EL (cell line): ENCODE data around the gene DYNC1I1.

Experiments
- DNase-seq: peaks from one replicate; pipeline ENCODE4 v3.0.0-alpha.2; 2016

DYNC1I1 gene

DNA sequence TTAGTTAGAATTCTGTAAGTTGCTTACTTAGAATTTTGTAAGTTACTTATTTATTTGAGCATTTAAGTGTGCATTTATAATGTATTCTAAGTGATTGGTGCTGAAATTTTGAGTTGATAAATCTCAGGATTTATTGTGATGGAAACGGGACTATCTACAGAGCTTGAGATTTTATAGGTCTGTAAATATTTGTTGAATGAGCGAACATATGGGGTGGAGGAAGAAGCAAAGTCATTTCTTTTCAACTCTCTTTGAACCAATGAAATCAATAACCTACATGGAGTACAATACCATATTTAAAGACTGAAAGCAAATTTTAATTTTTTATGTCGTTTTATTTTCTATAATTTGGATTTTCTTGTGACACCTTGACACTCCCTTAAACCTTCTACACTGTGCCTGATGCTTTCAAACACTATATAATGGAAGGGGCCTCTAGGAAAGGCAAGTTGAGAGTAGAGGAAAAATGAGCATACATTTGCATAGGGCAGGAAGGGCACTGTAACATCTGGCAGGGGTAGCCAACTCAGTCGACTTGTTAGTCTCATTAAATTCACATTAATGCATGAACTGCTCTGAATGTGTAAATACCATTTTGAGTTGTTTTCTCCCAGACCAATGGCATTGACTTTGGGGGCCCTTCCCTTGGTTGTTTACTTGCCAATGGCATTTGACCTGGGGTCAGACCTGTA is 204.2 kb downstream of the DYNC1I1 start:
- DNase-seq = no peak

DNA sequence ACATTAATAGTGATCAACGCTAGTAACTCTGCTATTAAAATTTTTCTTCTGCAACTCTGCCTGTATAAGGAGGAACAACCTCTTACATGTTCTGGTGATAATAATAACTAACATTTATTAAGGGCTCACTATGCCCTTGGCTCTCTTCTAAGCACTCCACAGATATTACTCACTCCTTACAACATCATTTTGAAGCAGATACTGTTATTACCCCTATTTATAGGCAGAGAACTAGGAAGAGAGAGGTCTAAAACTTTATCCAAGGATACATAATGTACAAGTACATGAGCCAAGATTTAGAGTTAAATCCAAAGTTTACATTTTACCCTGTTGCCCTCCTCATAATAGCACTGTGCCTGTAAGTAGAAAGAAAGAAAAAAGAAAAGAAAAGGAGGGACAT is 205.6 kb downstream of the DYNC1I1 start:
- DNase-seq = no peak

DNA sequence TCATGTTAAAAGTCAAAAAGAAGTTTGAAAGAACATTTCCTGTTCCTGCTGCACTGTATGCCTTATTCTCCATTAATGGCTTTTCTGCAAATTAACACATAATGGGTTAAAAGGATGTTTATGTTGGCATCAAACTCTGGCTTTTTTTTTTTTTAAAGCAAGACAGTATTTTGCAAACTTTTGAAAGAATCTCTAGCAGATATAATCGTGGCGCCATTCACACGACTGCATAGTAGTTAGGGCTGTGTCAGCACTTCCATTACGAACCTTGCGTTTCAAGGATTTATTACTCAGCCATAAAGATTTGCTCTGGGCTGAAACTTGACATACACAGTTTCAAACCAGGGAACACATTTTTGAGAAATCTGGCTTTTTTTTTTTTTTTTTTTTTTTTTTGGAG is 207.8 kb downstream of the DYNC1I1 start:
- DNase-seq = no peak

DNA sequence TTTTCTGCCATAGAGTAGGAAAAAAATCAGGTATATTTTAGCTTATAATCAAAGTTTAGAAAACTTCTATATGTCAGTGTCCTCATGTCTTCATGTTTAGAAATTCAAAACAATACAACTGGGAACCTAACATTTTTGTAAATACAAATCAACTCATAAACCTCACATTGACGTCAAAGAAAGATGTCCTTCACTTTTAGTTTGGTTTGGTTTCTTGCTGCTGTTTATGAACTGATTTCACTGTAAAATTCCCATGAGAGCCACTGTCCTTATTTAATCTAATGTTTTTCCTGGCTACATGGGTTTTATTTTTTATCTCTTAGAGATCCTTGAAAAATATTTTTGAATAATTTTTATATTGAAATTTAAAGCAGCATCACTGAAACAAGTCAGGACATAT is 208.4 kb downstream of the DYNC1I1 start:
- no peak for DNase-seq

DNA sequence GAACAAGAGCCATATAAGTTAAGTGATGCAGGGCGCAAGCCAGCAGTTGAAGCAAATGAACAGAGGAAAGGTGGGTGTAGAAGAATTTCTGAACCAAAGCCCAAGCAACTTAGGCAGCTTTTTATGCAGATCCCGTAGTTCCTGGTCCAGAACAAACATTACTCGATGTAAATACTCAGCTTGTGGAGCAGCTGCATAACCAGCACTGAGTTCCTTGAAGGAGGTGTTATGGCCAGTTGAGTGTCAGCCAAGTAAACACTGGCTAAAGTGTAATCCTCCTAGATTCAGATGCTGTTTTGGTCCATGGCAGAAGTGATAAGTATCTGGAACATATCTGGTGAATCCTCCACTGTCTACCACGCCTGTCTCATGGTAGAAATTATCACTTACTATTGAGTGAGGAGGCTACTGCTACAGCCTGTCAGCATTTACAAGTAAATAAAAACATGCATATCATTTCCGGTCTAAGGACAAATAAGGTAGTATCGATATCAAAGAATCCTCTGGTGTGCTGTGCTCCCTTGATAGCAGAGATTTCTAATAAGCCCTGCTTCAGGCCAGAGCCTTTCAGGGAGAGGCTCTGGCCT is 213.9 kb downstream of the DYNC1I1 start:
- DNase-seq = no peak

DNA sequence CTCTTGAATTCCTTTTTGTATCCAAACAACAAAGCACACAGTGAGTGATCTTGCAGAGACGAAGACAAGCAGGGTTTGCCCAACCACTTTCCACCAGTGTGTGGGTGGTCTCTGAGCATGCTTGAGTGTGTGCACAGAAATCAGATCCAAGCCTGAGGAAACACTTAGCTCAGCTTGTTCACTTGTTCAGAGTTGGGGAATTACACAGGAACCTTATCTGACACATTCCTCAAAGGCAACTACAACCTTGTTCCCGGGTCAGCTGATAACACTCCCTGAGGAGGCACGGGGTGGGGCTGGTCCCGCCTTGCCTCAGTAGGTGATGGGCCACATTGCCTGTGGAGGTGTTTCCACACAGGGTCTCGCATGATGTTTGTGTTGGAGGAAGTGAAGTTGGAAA is 216.9 kb downstream of the DYNC1I1 start:
- DNase-seq = no peak

DNA sequence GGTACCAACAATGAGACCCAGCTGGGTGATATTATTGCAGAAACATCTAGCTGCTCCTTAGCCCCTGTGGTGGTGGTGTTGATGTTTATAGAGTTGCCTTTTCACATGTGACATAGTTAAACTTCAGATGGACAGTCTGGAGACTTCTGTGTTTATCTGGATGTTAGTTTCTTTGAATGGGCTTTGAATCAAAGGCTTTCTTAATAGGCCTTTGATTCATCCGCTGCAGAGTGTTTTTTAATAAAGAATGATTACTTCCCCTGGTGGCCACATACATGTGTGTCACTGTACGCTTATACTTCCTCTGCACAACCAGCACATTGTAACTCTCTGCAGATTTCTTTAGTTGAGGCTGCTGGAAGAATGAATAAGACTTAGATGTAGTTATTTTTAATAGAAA is 221.0 kb downstream of the DYNC1I1 start:
- no peak for DNase-seq

DNA sequence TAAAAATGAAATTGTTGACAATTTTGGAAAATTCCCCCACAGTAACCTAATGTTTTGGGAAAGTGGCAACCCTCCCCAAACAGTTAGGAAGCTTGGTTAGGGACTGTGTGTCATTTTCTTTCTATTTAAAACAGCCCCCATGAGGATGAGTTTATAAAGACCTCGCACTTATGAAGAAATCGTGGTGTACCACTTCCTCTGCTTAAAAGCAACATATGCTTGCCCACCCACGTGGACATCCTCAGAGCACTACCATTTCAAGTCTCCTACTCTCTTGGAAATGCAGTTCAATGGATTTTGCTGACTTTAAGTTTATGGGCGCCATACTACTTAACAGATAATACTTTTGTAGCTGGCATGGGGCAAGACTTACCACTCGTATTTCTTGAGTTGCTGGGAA is 223.8 kb downstream of the DYNC1I1 start:
- no peak for DNase-seq

DNA sequence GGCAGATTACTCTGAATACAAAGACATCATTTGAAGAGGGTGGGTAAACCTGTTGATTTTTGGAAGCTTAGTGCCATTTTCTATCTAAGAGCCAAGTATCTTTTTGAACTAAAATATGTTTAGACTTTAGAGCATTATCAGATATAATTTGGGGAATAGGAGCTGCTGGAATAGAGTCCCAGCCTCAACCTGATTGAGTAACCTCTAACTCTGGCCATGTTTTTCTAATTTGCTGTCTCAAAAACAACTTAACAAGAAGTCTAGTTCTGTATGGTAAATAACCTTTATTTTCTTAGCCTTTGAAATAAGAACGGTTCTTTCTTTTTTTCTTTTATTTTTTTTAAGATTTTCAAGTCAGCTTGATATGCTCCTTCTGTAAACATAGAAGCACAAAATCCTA is 224.5 kb downstream of the DYNC1I1 start:
- no peak for DNase-seq

DNA sequence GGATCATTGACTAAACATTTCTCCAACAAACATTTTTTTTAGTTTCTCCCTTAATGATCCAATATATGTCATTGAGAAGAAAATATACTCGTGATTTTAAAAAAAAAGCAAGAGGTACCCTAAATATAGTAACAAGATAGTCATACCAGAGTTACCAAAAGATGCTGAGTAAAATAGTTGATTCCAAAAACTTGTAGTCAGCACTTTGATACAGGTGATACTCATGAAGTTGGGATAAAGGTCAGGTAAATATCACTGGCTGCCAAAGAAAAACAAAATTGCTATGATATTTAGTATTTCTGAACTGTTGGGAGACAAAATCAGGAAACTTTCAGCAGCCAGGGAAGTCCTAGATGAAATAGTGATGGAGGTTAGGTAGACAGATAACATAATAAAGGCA is 225.3 kb downstream of the DYNC1I1 start:
- no peak for DNase-seq

DNA sequence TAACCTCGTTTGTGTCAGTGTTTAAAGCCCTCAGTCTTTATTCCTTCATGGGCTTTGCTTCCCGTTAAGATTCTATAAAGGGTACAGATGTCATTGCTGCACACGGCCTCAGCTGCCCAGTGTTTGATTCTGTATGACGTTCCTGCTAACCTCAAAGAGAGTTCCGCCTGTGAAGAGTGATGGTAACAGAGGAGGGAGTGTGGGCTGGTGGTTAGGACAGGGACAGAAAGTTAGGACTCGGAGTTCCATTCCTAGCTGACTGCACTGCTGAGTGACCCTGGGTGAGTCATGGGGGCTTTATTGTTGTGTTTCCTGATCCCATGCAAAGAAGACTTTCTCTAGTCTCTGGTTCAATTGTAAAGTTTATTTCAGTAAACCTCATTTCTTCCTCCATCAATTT is 227.1 kb downstream of the DYNC1I1 start:
- DNase-seq = no peak

DNA sequence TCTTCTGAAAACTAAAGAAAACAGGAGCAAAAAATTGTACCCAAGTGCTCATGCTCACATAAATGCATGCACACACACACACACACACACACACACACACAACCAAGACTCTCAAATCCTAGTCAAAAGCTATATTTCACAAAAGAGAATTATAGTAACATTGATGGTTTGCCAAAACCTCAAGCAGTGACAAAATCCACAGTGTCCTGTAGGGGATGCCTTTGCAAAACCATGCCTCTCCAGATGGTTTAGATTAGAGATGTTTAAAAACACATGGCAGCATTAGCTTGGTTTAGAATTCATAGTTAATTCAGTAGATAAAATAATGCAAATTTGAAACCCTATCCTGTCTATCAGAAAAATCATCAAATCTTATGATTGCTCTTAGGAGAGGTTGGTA is 232.2 kb downstream of the DYNC1I1 start:
- no peak for DNase-seq

DNA sequence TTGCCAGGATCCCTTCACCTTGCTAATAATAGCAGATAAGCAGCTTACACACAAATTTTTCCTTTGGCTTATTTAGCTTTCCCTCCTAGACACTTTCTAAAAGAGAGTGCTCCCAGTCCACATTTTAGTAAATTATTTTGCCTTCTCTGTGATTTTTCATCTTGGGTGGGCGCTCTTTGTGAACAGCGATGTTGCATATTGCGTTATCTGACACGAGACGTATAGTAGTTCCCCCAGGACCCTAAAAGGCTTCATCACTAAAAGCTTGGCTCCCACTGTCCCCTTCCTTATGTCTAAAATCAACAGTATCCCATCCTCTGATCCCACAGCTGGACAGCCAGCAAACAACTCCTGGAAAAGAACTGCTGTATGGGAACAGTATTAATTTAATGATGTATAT is 232.9 kb downstream of the DYNC1I1 start:
- DNase-seq = no peak

DNA sequence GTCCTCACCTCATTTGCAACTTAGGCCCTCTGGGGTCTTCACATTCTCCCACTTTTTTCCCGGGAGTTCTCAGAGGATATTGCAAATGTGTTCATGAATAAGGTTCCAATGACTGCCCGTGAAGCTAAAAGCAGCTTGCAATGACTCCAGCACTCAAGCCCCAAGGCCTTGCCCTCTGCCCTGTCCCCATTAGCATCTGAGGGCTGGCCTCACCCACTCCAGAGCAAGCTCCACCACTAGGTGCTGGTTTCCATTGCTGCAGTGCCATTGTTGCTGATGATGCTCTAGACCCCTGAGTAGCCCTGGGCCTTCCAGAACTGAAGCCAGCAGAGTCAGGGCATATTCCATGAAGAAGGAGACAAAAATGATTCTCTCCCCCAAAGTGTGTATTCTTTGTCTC is 236.8 kb downstream of the DYNC1I1 start:
- DNase-seq = no peak

DNA sequence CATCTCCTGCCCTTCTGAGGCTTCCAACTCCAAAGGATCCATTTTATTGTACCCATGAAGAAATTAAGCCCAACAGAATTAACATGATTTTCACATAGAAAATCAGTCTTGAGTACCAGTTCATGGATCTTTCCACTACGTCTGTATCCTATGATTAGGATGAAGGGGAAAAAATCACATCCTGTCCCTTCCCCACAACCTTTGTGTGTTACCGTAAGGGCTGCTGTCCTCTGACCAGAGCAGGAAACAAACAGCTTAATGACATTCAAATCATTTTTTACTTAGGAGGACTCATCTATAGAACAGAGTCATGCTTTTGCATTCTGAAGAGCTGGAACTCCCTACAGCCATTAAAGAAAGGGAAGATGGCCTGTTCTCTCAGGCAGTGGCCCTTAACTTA is 241.5 kb downstream of the DYNC1I1 start:
- no peak for DNase-seq

DNA sequence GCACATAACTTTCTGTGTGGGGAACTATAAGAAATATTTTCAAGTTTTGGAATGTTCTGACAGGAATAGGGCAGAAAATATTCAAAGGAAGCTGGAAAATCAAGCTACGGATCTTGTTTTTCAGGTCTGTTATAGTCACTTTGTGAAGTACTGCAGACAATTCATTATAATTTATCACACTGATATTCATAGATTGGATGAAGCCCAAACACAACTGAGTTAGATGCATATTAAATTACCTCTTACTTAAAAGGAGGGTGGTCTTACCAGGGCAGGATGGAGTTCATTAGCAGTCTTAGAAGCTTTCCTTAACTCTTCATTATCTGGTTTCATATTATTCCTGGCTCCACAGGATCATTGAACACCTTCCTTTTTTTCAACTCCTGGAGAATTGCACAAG is 242.3 kb downstream of the DYNC1I1 start:
- DNase-seq = no peak

DNA sequence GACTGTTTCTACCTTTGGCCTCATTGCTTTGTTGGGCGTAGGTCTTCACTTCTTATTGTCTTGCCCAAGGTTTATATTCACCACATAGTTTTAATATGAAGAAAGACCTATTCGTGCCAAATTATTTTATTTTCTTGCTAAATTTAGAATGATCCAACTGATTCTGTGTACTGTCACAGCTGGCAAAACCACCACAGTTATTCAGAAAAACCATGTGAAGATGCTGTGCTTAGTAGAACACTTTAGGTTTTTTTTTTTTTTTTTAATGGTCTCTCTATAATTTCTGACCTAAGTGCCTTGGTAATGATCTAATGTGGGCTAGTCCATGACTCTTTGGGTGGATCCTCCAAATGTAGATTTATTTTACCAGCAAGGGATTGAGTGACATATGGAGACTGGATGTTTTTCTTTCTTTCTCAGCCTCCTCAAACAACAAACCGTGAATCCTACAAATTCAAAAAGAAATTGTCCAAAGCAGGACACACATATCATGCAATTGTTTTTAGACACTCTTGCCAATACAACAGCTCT is 243.8 kb downstream of the DYNC1I1 start:
- no peak for DNase-seq

DNA sequence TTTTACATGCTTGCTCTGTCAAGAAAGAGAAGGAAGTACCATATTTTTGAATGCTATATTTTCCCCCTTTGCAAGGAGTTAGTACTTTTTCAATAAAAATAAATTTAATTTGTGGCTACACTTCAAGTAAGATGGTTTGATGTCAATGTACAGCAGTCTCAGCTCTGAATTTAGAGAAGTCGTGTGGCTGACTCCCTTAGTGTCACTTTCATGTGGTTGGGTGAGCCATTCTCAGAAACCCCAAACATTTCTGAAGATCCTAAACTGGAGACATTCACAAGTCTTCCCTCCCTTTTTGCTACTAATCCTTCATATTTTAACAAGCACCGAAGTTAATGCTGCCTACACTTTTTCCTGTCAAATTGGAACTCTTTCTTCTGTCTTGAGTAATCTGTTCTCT is 244.4 kb downstream of the DYNC1I1 start:
- DNase-seq = no peak

DNA sequence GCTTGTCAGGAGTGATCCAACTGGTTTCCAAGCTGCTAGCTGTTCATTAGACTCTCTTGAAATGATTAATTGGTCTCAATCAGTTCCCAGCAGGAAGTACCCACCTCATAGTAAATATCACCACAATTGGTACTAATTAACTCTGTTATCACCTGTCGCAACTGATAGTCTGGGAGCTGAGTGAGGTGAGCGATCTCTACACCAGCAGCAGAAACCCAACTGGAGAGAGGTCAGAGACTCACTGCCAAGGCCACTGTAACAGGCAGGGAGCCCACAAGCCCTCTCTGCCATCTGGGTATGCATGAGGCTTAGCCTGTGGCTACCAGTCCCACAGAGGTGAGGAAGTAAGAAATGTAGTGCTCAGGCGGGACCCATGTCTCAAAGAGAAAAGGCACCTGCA is 245.5 kb downstream of the DYNC1I1 start:
- DNase-seq = no peak

DNA sequence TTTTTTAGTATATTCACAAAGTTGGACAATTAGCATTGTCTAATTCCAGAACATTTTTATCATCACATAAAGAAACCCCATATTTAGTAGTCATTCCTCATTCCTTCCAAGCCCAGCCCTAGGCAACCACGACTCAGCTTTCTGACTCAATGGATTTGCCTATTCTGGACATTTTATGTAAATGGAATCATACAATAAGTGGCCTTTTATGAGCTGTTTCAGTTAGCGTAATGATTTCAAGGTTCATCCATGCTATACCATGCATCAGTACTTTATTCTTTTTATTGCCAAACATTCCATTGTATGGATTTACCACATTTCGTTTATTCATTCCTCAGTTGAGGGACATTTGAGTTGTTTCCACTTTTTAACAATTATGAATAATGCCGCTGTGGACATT is 249.2 kb downstream of the DYNC1I1 start:
- DNase-seq = peak; percentile 0

DNA sequence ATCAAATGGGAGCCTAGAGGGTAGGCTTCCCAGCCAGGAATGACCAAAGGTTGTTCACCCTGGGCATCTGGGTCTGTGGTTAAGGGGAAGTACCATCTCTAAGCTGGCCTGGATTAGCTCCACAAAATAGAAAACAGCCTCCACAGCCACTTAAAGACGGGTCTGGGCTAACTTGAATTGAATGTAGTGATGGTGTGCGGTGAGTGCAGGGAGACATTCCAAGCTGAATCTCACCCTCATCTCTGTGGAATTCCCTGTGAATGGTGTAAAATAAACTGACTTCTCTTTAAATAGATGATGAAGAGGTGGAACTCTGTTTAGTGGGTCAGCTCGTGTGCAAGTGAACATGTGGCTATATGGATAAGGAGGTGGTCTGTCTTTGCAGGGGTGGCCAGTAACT is 251.0 kb downstream of the DYNC1I1 start:
- no peak for DNase-seq

DNA sequence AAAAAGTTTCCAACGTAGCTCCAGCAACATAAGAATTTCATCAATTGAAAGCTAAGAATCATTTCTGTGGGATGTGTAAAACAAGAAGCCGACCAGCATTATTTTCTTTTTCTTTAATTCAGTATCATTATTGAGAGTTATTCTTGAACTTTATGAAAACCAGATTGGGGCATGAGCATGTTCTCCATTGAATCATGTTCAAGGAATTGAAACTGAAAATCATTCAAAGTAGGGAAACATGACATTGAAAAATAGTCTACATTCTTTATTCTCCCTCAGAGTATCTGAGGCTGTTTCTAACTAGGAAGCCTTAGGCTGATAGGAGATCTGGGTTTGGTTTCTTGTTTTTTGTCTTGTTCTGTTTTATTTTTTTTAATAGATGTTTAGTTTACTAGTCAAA is 253.7 kb downstream of the DYNC1I1 start:
- no peak for DNase-seq

DNA sequence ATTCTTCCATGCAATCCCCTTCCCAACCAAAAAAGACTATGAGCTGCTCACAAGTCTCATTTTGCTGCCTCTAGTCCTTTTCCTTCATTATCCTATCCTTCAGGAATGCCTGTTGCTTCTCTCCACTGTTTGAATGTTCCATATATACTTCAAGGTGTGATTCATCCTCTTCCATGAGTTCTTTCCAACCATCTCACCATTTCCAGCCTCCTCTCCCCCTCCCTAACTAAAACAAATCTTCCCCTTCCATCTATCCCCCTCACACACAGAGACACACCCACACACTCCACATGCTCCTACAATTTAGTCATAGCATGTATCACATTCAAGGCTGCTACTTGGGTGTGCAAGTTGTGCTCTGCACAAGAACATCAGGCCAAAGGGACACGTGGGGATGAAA is 254.3 kb downstream of the DYNC1I1 start:
- no peak for DNase-seq

DNA sequence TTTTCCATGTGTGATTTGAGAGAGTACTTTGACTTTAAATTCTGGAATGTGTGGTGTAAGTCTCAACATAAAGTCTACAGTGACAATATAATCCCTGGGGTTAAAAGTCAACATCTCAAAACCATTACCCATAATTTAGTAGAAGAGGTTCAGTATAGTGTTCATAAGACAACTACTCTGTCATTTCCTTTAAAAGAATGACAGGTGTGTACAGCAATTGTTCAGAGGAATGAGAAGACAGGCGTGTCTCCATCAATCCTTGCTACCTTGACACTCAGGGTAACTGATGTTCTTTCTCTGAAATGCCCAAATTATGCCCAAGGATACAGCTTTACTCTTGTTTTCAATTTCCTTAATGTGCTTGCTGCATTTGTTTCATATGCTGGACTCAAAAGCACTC is 256.4 kb downstream of the DYNC1I1 start:
- DNase-seq = no peak

DNA sequence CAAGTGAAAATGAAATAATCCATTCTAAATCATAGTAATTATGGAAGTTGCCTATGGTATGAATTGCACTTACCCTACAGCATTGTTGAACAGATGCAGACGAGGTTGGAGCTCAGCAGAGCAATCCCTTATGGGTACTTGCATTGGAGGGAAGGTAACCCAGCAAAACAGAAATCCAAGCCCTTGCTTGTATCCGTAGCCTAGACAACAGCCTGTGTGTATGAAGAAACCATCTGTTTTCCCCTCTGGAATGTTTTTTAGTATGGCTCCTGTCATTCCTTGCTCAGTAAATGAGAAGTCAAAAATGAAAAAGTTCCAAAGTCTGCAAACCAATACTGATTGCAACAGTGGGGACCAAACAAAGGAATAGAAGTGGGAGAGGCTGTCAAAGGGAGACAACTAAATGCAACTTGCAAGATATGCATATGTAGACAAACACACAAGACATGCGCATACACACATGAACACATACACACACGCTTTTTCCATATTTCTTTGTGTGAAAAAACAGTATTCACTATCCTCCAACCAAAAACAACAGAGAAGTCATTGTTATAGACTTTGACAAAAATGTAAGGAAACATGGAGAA is 260.8 kb downstream of the DYNC1I1 start:
- DNase-seq = no peak
